Testis (tissue), 3 donors: ENCODE data around the gene TSEN54. TPM values are rescaled to one million over a fixed set of nuclear protein-coding genes. Genes with fewer than 3 reads are reported as not detected.

Source experiments
- DNase-seq: peaks from one replicate; pipeline ENCODE4 v3.0.0-alpha.2; 2019
- H3K27ac ChIP-seq, 2 donors: fragments of 200-600 bp; sonication (generic); one replicate each; pipeline ENCODE4 v1.5.1; 2019
- H3K27me3 ChIP-seq: fragments of 200-600 bp; sonication (generic); one replicate; pipeline ENCODE4 v1.5.1; 2019
- H3K36me3 ChIP-seq: fragments of 200-600 bp; sonication (generic); one replicate; pipeline ENCODE4 v1.5.1; 2017; ENCODE audit warnings: low read depth; ENCODE audit errors: missing control alignments
- H3K4me1 ChIP-seq: fragments of 200-600 bp; sonication (generic); one replicate; pipeline ENCODE4 v1.5.1; 2019
- H3K4me3 ChIP-seq, 2 donors: fragments of 200-600 bp; sonication (generic); one replicate each; pipeline ENCODE4 v1.5.1; 2017 to 2019
- H3K9me3 ChIP-seq: fragments of 200-600 bp; sonication (generic); one replicate; pipeline ENCODE4 v1.5.1; 2017
- CTCF ChIP-seq, 3 experiments: fragments of 450-650 bp in 2 of 3; fragments of 200-600 bp in 1 of 3; sonication (generic) in 1 of 3; IDR thresholded peaks; one replicate each; pipeline ENCODE4 v1.5.1; 2016 to 2019; ENCODE audit warnings: antibody characterized with exemption in 3 of 3, mild to moderate bottlenecking in 2 of 3, moderate library complexity in 1 of 3
- POLR2A ChIP-seq: fragments of 450-650 bp; IDR thresholded peaks from one replicate; pipeline ENCODE4 v1.6.1; 2017; ENCODE audit warnings: antibody characterized with exemption, mild to moderate bottlenecking, moderate library complexity
- WGBS, 2 donors: methylation state at CpG; one replicate each; pipeline ENCODE4 v1.1.5; 2018; 5-methylcytosine and 5-hydroxymethylcytosine counted together
- intact Hi-C: fragments of 100-400 bp; cut with DNase I; formaldehyde crosslinking; loops from one replicate; pipeline ENCODE4 v1.15.1; 2023; ENCODE audit warnings: low total_unique reads
- polyA plus RNA-seq: library from polyadenylated mRNA; stranded (reverse); fragments of 350-450 nt; fragmentation: Illumina TruSeq; extraction: RNeasy Lipid Tissue Mini Kit (QIAGEN cat#74804); gene quantifications from one replicate; pipeline ENCODE4 v1.2.3, GENCODE V29; 2014; ENCODE audit warnings: low read depth, low replicate concordance; ENCODE audit not compliant: insufficient read depth
- total RNA-seq, 2 donors: library from RNA; depleted of rRNA; stranded (reverse); fragments of >200 nt; gene quantifications; one replicate each; pipeline ENCODE4 v1.2.3, GENCODE V29; 2016

TSEN54 gene
- total and polyA plus RNA-seq, 3 donors from 2014 or later: 28.3 to 46.6 (median 45.7) TPM

- Histone ChIP-seq H3K27ac (peak overlapping the region in 1 of 2 donors; percentile 30), H3K4me1 (peaks cover 20% of the 10 kb centered on the region), H3K9me3 (no peaks in the 10 kb centered on the region), H3K36me3 (no peaks in the 10 kb centered on the region), H3K4me3 (no peak overlapping the region), H3K27me3 (no peaks in the 10 kb centered on the region)
- no peak for DNase-seq
- intact Hi-C loops: loop anchor here (5.0 kb wide), 1 partner anchor 85 kb away; no protein-coding TSS in a partner anchor
- no peak for TF ChIP-seq CTCF (IDR thresholded peaks at IDR 0.05)
- no peak for TF ChIP-seq POLR2A
- WGBS, 2 donors: 70 to 73% methylated on average over 4 to 13 of the region's 13 CpGs
These were observed 4.4 kb upstream of the TSEN54 start for GRCh38 chr17:75511610-75512575.

GRCh38 chr17:75512926-75513640 lies 3.2 kb upstream of the TSEN54 start:
- TF ChIP-seq POLR2A (no peak), CTCF (IDR thresholded peaks at IDR 0.05) (no peak)
- H3K27ac ChIP-seq: peak overlapping the region in 1 of 2 donors; percentile 89
- no peaks in the 10 kb centered on the region for H3K9me3 ChIP-seq
- H3K4me3 ChIP-seq: no peak overlapping the region
- H3K36me3 ChIP-seq: no peaks in the 10 kb centered on the region
- H3K4me1 ChIP-seq: peaks cover 27% of the 10 kb centered on the region
- no peak for DNase-seq
- no peaks in the 10 kb centered on the region for H3K27me3 ChIP-seq
- intact Hi-C loops: loop anchor here (5.0 kb wide), 1 partner anchor 86 kb away; no protein-coding TSS in a partner anchor
- WGBS, 2 donors: 62 to 65% methylated on average over 10 of the region's 10 CpGs

- peak overlapping the region in 1 of 2 donors; percentile 89 for H3K27ac ChIP-seq
- no peaks in the 10 kb centered on the region for H3K27me3 ChIP-seq
- no peaks in the 10 kb centered on the region for H3K9me3 ChIP-seq
- peaks cover 27% of the 10 kb centered on the region for H3K4me1 ChIP-seq
- no peak for TF ChIP-seq POLR2A
- no peak for TF ChIP-seq CTCF (IDR thresholded peaks at IDR 0.05)
- H3K4me3 ChIP-seq: no peak overlapping the region
- WGBS, 2 donors: 59 to 74% methylated on average over 10 to 17 of the region's 17 CpGs
- DNase-seq: no peak
- no peaks in the 10 kb centered on the region for H3K36me3 ChIP-seq
- intact Hi-C loops: loop anchor here (5.0 kb wide), 1 partner anchor 86 kb away; no protein-coding TSS in a partner anchor
These were observed 2.7 kb upstream of the TSEN54 start for GRCh38 chr17:75513641-75514000.

- WGBS, 2 donors: 11 to 17% methylated on average over 1 to 15 of the region's 15 CpGs
- TF ChIP-seq CTCF (IDR thresholded peaks at IDR 0.05): no peak
- TF ChIP-seq POLR2A: no peak
- Histone ChIP-seq H3K4me1 (peaks cover 27% of the 10 kb centered on the region), H3K4me3 (peak overlapping the region; percentile 78 to 94), H3K9me3 (no peaks in the 10 kb centered on the region), H3K27me3 (no peaks in the 10 kb centered on the region), H3K27ac (peak overlapping the region; percentile 77 to 89), H3K36me3 (no peaks in the 10 kb centered on the region)
- intact Hi-C loops: loop anchor here (5.0 kb wide), 1 partner anchor 87 kb away; no protein-coding TSS in a partner anchor
- no peak for DNase-seq
These were observed 1.9 kb upstream of the TSEN54 start for GRCh38 chr17:75514299-75514918.
